ENCODE results near the gene CR2.
"Not testable (repeated sequence)": the region's sequence is repeated elsewhere in the genome, so short reads cannot be mapped to it uniquely, and the experiment has no call there.

- TF ChIP-seq SP1 (IDR thresholded peaks at IDR 0.05); TAF1 (conservative IDR thresholded peaks at IDR 0.05); CTCF (IDR thresholded peaks at IDR 0.05; ENCODE audit: low read depth, low read length, missing input control); YY1 (IDR thresholded peaks at IDR 0.05); GABPA (IDR thresholded peaks at IDR 0.05 in 1 of 2, conservative IDR thresholded peaks at IDR 0.05 in 1 of 2): not testable (repeated sequence)
Measured at GRCh38 chr1:207436746-207437145, 17.4 kb upstream of the CR2 start.

Data from liver (tissue), 3 donors.